Neutrophil (primary cell): ENCODE data around the gene SORCS2.

Source experiments
- H3K27ac ChIP-seq: fragments of 200-600 bp; sonication (generic); 2 replicates; pipeline ENCODE4 v1.5.1; 2016; ENCODE audit warnings: mild to moderate bottlenecking, moderate library complexity
- H3K27me3 ChIP-seq: fragments of 200-600 bp; sonication (generic); 2 replicates; pipeline ENCODE4 v1.6.0; 2016; ENCODE audit warnings: mild to moderate bottlenecking
- H3K36me3 ChIP-seq: fragments of 200-600 bp; sonication (generic); 2 replicates; pipeline ENCODE4 v1.5.1; 2017
- H3K4me1 ChIP-seq, 2 experiments: fragments of 200-600 bp in 1 of 2; sonication (generic) in 1 of 2; 1 replicate in 1 of 2; 2 replicates in 1 of 2; pipeline versions ENCODE4 v1.5.1 to v1.6.1; 2013 to 2016; ENCODE audit warnings: low read depth in 1 of 2, low read length in 1 of 2, mild to moderate bottlenecking in 1 of 2, moderate library complexity in 1 of 2; ENCODE audit not compliant: control insufficient read depth in 1 of 2, insufficient read depth in 1 of 2
- H3K4me3 ChIP-seq, 2 experiments: fragments of 200-600 bp in 1 of 2; sonication (generic) in 1 of 2; 1 replicate in 1 of 2; 2 replicates in 1 of 2; pipeline ENCODE4 v1.5.1; 2013 to 2016; ENCODE audit warnings: low read depth in 1 of 2, low read length in 1 of 2, mild to moderate bottlenecking in 1 of 2, moderate library complexity in 1 of 2
- H3K9me3 ChIP-seq: fragments of 200-600 bp; sonication (generic); 2 replicates; pipeline ENCODE4 v1.5.1; 2016
- TF ChIP-seq, protein P1 (sequence below): fragments of 200-600 bp; sonication (generic); IDR thresholded peaks from 2 replicates; pipeline ENCODE4 v1.5.1; 2016; ENCODE audit warnings: antibody characterized with exemption

The SORCS2 gene

DNA sequence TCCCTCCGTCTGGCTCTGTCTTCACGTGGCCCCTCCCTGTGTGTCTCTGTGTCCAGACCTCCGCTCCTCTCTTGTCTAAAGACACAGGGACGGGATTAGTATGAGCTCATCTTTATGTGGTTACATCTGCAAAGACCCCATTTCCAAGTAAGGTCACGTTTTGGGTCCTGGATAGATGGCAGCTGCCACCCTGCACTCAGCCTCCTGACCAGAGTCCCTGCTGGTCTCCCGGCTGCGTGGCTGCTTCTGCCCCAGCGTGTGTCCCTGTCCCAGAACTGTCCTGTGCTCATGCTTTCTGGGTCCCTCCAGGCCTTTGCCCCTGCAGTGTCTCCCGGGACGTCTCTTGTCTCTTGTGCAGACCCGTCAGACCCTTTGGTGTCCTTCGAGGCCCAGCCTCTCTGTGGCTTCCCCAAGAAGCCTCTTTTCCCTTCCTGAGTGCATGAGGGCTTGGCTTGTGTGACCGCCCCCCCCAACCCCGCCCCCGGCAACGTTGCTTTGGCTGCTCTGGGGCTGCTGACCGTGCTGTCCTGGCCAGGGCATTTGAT is 135.1 kb downstream of the SORCS2 start:
- Histone ChIP-seq H3K36me3 (no peaks in the 10 kb centered on the region), H3K4me3 (no peak overlapping the region), H3K4me1 (no peaks in the 10 kb centered on the region), H3K27ac (no peak overlapping the region), H3K9me3 (no peaks in the 10 kb centered on the region), H3K27me3 (peaks cover 12% of the 10 kb centered on the region)
- TF ChIP-seq, protein P1, sequence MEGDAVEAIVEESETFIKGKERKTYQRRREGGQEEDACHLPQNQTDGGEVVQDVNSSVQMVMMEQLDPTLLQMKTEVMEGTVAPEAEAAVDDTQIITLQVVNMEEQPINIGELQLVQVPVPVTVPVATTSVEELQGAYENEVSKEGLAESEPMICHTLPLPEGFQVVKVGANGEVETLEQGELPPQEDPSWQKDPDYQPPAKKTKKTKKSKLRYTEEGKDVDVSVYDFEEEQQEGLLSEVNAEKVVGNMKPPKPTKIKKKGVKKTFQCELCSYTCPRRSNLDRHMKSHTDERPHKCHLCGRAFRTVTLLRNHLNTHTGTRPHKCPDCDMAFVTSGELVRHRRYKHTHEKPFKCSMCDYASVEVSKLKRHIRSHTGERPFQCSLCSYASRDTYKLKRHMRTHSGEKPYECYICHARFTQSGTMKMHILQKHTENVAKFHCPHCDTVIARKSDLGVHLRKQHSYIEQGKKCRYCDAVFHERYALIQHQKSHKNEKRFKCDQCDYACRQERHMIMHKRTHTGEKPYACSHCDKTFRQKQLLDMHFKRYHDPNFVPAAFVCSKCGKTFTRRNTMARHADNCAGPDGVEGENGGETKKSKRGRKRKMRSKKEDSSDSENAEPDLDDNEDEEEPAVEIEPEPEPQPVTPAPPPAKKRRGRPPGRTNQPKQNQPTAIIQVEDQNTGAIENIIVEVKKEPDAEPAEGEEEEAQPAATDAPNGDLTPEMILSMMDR: no peak

DNA sequence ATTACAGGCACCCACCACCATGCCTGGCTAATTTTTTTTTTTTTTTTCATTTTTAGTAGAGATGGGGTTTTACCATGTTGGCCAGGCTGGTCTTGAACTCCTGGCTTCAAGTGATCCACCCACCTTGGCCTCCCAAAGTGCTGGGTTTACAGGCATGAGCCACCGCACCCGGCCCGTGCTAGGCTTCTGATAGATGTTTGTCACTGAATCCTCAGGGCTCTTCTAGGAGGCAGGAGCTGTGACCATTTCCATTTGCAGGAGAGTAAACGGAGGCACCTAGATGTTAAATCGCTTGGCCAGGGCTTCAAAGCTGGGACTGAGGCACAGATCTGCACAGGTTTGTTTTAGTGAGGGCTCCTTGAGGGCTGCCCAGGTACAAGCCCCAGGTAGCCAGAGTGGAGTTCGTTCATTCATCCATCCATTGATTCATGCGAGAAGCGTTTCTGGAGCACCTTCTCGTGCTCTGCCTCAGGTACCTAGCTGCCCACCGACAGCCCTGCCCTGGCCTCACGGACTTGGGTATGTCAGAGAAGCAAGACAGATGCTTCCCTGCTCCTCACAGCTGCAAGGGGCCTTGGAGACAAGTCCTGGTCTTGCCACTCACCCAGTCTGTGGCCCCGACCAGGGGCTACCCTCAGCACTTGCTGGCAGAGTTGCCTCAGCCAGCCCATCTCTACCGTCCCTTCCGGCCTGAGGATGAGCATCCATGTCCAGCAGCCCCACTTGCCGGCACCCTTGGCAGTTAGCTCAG is 136.0 kb downstream of the SORCS2 start:
- no peak overlapping the region for H3K4me3 ChIP-seq
- no peaks in the 10 kb centered on the region for H3K4me1 ChIP-seq
- H3K27me3 ChIP-seq: peaks cover 12% of the 10 kb centered on the region
- no peaks in the 10 kb centered on the region for H3K9me3 ChIP-seq
- TF ChIP-seq, protein P1: no peak
- H3K27ac ChIP-seq: no peak overlapping the region
- no peaks in the 10 kb centered on the region for H3K36me3 ChIP-seq

GRCh38 chr4:7328913-7329638 is 136.7 kb downstream of the SORCS2 start:
- H3K4me3 ChIP-seq: no peak overlapping the region
- H3K27me3 ChIP-seq: peaks cover 8% of the 10 kb centered on the region
- TF ChIP-seq, protein P1: no peak
- no peaks in the 10 kb centered on the region for H3K36me3 ChIP-seq
- no peaks in the 10 kb centered on the region for H3K9me3 ChIP-seq
- H3K27ac ChIP-seq: no peak overlapping the region
- H3K4me1 ChIP-seq: no peaks in the 10 kb centered on the region

GRCh38 chr4:7330031-7330596 is 137.8 kb downstream of the SORCS2 start:
- Histone ChIP-seq H3K27me3 (peaks cover 4% of the 10 kb centered on the region), H3K9me3 (no peaks in the 10 kb centered on the region), H3K4me1 (no peaks in the 10 kb centered on the region), H3K4me3 (no peak overlapping the region), H3K27ac (no peak overlapping the region), H3K36me3 (no peaks in the 10 kb centered on the region)
- TF ChIP-seq, protein P1: no peak

- TF ChIP-seq, protein P1: no peak
- H3K4me1 ChIP-seq: no peaks in the 10 kb centered on the region
- H3K9me3 ChIP-seq: no peaks in the 10 kb centered on the region
- no peaks in the 10 kb centered on the region for H3K36me3 ChIP-seq
- no peak overlapping the region for H3K4me3 ChIP-seq
- H3K27ac ChIP-seq: no peak overlapping the region
- H3K27me3 ChIP-seq: peaks cover 4% of the 10 kb centered on the region
These were observed 138.7 kb downstream of the SORCS2 start for GRCh38 chr4:7330811-7331681.
